HG02840 (cell line): ENCODE data around the gene BRF1.

Experiments
- ATAC-seq: cut with Tn5 transposase; IDR thresholded peaks from one replicate; pipeline ENCODE4 v1.9.1; 2021; ENCODE audit warnings: mild to moderate bottlenecking, moderate library complexity, moderate number of reproducible peaks; ENCODE audit not compliant: unreplicated experiment, low FRiP score

Gene BRF1

DNA sequence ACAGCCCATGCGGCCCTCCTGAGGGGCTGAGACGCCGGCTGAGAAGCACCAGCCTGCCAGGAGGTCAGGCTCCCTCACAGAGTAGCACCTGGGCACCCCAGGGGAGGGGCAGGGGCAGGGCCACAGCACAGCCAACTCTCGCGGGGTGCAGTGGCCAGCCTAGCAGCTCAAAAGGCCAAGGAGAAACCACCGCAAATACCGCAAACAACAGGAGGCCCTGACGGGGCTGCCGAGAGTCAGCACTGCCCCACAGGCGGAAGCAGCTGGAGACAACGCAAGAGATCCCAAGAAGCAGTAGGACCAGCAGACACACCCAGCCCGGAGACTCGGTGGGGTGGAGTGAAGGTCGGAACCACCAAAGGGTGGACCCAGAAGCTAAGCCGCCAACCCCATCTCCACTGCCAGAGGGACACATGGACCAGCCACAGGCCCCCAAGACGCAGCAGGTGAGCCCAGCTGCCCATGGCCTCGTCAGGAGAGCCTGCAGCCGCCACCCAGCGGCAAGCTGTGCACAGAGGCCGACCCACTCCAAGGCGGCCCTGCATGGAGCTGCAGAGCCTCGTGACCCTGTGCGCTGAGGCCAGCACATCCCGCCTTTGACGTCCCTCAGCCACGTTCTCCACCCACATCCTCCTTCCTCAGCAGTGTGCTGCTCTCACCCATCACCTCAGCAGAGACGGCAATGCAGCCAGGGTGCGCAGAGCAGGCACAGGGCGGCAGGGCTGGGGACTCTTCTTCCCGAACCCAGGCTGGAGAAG lies 84.1 kb downstream of the BRF1 start:
- no peak for ATAC-seq

DNA sequence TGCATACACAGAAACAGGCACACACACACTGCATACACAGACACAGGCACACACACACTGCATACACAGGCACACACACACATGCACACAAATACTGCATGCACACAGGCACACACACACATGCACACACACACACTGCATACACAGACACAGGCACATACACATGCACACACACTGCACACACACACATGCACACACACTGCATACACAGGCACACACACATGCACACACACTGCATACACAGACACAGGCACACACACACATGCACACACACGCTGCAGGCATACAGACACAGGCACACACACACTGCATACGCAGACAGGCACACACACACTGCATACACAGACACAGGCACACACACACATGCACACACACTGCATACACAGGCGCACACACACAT lies 85.2 kb downstream of the BRF1 start:
- no peak for ATAC-seq

DNA sequence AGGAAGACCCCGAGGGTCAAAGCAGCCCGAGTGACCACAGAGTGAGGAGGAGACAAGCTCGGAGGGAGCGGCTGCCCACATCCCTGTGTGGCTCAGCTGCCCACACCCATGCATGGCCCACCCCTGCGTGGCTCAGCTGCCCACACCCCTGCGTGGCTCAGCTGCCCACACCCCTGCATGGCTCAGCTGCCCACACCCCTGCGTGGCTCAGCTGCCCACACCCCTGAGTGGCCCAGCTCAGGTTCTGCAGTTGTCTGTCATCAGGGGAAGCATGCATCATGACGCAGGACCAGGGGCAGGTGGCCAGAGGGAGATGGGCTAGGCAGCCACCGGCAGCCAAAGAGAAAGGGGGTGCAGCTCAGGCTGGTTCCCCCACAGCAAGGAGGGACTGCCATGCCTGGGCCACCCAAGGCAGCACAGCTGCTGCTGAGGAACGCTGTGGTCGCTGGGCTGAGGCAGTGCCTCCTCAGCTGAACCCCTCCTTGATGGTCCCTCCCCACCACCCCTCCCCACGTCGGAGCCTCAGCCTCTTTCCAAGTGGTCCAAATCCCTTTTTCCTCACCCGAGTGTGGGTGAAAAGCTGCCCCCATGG lies 86.4 kb downstream of the BRF1 start:
- ATAC-seq = no peak

DNA sequence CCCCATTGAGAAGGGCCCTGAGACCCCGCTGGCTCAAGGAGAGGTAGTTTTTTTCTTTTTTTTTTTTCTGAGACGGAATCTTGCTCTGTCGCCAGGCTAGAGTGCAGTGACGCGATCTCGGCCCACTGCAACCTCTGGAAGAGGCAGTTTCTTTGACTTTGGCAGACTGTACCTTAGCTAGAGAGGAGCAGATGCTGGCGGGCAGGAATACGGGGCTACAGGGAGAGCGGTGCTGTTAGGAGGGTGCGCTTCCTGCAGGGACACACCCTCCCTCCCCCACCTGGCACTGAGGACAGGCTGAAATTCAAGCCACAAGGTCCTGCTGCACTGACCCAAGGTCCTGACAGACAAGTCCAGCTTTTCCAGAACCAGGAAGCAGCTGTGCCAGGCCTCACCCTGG lies 87.4 kb downstream of the BRF1 start:
- no peak for ATAC-seq

DNA sequence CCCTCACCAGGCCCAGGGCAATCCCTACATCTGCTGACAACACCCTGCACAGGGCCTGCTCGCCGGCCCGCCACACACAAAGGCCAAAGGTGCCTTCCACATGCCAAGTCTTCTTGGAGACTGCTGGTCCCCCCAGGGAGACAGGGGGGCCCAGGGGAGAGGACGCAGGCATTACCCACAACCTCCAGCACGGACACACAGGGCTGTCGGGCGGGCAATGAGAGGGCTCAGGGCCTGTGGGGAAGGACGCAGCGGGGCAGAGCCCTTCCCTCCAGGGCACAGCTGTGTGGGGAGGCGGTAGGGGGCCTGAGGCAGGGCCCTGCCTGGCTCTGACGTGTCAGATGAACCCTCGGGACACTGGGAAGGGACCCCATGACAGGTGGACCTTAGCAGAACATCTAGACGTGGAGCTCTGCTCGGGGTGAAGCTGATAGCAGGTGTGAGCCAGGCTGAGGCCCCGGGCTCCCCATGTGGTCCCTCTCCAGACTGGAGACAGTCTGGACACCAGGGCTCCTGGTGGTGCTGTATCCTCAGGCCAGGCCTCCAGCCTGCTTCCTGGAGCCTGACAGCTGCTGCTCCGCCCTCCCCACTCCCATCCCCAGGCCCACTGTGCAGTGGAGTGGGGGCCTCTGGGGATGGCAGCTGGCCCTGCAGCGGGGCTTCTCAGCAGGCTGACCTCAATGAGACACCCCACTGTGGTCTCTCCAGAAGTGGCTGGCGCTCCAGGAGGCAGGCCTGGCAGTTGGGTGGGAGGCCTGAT lies 88.1 kb downstream of the BRF1 start:
- no peak for ATAC-seq

DNA sequence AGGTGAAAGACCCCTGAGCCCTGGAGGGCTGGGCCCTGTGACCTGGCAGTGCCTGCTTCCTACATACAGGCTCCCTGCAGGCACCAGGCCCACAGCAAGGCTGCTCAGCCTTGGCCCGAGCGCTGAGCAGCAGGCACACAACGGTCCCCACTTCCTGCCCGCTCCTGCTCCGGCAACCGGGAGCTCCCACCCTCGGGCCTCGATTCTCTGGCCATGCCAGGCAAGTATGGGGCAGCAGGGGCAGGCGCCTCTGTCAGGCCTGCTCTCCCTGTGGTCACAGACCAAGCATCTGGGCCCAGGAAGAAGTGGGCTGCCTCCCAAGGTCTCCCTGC lies 89.1 kb downstream of the BRF1 start:
- ATAC-seq = no peak

DNA sequence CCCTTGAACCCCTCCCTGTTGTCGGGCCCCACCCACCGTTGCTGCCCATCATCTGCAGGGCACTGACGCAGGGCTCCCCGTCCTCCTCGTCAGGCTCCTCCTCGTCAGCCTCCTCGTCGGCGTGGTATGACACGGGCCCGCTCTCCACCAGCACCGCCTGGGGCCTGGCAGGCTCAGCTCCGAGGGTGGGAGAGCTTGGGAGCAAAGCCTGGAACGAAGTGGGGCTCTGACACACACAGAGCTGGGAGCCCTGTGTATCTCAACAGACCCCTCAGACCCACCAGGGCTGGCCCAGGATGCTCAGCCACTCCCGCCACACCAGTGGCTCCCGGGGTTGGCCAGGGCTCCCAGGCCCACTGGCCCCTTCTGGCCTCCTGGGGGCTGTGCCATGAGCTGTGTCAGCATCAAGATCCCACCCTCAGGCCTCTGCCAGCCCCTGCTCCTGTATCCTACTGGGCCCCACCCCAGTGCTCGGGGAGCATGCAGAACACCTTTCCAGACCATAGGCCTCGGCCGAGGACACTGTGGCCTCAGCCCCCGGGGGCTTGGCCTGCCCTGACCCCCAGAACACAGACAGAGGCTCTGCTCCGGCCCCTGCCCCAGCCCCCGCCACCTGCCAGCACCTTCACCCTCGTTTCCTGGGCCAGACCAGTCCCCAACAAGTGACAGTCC lies 89.6 kb downstream of the BRF1 start:
- no peak for ATAC-seq

DNA sequence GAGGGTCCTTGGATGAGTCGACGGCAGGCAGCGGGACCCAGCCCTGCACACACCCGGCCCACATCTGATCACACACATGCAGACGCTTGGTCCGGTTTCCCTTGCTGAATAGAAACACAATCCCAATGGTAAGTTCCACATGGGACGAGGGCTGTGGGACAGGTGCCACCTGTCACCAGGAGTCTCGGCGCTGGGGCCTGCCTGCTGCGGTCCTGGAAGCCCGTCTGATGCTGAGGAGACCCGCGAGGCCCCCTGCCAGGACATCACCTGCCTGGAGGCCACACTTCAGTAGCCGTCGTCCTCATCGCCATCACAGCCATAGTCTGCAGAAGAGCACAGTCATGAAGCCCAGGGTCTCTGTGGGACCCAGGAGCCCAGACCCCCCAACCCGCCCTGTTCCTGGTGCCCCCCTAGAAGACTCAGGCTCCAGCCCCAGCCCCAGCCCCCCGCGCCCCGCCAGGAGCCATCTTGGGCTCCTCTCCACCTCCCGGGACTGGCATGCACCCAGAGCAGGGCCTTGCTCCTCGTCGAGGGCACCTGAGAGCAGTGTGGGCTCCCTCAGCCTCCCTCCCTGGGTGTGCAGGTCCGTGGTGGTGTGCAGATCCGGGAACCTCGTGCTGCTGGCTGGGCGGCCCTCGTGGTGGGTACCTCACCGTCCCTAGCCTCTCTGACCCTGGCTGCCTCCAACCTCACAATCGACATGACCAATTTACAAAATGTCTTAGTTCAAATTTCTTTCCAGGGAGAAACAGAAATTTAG lies 90.4 kb downstream of the BRF1 start:
- ATAC-seq = no peak

DNA sequence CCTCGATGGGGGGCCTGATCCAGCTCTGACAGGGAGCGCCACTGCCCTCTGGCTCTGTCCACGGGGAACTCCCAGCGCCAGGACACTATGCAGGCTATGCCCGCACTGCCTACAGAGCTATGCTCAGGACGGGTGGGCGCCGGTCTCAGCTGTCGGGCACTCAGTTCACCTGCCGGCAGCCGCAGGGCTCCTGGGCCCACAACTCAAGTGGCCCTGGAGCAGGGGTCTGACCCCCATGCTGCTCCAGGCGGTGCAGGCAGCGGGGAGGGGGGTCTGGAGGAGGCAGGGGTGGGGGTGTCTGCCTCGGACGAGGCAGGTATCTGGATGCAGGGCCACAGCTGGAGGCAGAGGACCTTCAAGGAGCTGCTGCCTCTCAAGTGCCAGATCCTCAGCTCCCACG lies 91.2 kb downstream of the BRF1 start:
- no peak for ATAC-seq

DNA sequence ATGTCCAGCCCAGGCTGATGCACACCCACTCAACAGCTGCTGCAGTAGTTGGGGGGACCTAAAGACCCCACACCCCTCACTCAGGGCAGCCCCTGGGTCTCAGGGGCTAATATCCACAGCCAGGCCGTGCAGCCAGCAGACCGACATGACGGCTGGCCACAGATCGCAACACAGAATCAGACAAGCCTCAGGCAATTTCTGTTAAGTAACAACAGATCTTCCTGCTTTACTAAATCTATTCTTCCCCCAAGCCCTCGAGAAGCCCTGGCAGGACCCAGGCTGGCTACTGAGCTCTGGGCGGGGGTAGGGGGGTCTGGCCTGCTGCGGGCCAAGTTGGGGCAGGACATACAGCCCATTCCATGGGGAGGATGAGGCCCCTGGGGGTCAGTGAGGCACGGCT lies 91.7 kb downstream of the BRF1 start:
- ATAC-seq = no peak

DNA sequence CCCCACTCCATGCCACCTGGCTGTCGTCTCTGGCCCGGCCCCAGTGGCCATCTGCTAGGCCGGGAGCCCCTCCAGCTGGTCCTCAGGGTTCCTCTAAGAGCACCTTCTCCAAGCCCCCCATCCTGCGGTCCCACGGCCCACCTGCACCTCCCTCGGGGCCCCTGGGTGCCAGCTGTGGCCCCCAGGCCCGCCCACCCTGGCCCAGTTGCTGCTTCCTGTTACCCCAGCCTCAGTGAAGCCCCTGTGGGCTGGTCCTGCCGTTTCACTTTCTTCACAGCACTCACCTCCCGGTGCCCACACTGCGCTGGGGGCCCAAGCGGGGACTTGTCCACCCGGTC lies 92.1 kb downstream of the BRF1 start:
- no peak for ATAC-seq

DNA sequence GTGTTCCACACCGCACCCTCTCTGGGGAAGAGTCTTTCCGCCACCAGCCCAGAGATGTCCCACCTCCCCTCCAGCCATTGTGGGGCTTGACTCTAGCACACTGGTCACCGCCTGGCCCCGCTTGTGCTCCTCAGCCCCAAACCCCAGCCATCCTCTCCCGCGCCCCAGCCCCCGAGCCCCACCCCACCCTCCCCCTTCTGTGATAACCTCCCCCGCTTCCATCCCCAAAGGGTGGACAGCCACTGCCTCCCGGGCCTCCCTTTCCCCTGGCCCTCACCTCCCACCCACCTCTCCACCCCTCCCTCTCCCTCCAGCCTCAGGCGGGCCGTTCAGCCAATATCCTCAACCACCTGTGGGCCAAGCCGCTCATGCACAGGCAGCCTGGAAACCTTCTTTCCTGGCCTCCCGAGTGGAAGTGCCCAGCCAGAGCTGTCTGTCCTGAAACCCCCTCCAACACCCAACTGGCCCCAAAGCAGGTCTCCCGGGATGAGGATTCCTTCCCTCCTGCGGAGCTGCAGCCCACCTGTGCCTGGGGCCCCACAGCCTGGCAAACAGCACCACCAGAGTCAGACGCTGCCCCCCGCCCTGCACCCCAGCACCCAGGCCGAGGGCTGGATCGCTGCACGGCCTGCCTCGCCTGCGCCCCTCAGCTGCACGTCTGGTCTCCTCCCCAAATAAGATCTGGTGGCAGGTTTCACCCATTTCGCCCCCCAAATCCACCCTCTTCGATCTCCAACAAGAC lies 92.6 kb downstream of the BRF1 start:
- no peak for ATAC-seq

DNA sequence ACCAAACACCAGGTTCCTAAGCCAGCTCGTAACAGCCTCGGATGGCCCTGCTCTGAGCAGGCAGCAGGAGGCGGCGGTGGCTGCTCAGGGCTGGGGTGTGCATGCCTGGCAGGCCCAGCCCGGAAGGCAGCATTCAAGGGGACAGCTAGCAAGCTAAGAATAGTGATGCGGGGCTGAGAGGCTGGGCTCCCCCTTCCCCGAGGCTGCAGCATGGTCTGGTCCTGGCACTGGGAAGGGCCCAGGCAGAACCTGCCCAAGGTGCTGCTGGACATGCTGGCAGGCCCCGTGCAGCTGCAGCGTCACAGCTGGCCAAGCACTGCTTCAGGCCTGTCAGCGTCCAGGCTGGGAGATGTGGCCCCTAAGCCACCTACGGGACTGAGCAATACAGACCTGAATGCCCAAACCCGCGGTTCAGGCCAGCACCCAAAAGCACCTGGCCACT lies 93.3 kb downstream of the BRF1 start:
- ATAC-seq = no peak

DNA sequence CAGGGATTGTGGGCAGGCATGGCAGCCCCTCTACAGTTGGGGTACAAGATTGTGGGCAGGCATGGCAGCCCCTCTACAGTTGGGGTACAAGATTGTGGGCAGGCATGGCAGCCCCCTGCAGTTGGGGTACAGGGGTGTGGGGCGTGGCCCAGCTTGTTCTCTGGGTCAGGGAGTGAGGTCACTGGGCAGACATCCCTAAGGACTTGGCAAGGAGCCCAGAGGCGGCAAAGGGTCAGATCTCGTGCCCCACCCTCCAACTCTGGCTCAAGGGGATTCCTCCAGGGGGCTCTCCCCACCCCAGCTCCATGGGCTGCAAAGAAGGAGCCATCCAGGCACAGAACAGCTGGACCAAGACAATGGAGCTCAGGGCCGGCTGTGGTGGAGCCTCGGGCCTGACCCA lies 93.9 kb downstream of the BRF1 start:
- ATAC-seq = no peak

DNA sequence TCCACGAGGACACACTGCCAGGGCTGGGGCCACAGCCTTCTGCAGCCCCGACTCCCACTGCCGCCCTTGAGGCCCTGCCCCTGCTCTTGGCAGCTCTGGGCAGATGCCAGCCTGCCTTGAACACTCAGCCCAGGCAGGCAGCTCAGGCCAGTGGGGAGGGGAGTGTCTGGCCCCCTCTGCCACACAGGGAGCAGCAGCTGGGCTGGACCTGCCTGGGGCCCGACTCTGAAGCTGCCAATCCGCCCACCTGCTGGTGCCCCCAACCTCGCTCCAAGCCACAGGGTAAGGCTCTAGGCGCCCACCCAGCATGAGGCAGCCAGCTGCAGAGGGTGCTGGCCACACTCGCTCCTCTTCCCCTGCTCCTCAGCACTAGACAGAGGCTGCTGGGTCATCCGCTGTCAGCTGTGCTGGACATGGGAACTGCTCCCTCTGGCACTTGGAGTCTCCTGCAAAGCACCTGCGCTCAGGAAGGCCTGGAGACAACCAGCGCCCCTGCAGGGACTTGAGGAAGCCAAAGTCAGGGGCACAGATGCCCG lies 95.1 kb downstream of the BRF1 start:
- no peak for ATAC-seq

DNA sequence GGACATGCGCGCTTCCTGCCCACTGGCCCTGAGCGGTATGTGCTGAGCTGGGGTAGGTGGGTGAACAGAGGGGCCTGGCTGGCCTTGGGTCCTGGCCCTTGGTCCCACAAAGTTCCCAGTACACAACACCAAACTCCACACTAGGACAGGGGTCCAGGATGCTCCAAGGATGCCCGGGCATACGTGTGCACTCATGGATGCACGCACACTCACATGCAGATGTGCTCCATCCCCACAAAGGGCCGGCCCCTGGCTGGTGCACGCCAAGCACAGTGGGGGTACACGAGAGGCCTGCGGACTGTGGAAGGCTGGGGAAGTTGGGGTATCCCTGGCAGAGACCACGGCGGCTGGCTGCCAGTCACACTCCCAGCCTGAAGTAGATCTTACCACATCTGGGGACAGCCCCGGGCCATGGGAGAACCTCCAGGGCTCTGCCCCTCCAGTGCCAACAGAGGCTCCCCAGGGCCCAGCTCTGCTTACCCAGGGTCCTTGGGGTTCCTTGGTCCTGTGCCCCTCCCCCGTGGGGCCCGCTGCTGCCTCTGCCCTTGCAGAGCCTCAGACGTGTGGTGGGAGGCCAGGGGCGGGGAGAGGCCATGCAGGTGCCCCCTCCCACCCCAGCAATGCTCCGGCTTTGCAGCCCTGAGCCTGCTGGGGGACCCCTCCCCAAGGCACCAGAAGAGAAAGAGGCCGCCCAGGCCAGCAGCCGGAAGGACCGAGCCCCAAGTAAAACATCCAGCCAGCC lies 95.7 kb downstream of the BRF1 start:
- no peak for ATAC-seq

DNA sequence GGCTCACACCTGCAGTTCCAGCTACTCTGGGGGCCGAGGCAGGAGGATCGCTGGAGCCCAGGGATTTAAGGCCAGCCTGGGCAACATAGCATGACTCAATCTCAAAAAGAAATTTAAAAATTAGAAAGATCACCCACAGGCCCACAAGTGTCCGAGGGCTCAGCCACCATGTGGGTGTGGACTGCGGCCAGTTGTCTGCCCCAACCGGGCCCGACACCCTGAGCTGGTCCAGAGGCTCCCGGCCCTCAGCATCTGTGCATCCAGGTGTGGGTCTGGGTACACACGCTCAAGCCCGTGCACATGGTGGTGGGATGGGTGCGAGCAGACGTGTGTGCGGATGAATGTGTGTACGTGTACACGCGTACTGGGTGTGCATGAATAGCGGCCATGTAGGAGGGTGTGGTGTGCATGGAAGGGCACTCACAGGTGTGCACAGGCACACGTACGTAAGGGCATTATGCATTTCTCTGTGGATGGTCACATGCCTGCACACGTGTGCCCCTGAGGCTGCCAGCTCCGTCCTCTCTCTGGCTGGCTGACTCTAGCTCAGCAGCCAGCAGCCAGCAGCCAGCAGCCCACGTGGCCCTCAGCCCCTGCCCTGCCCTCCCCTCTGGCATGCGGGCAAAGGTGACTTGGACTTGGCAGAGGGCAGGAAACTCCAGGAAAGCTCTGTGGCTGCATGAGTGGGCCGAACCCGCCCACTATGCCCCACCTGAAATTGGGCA lies 96.4 kb downstream of the BRF1 start:
- ATAC-seq = no peak

DNA sequence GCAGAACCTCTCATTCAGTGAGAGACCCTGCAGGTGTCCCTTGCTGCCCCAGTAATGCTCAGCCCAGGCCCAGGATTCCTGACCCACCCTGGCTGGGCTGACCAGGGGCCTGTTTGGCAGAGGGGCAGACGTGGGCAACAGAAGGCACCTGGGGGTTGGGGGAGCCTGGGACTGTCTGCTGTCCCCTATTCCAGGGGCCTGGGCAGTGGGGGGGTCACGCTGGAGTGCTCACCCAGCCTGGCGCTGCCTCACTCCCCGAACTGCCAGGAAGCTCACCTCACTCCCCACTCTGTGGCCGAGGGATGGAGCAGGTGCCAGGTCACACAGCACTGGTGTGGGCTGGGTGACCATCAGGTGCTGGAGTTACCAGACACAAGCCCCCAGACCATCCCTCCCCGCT lies 97.1 kb downstream of the BRF1 start:
- no peak for ATAC-seq
